Measurements from ENCODE around the gene CHST9.

- TF ChIP-seq, protein P1, sequence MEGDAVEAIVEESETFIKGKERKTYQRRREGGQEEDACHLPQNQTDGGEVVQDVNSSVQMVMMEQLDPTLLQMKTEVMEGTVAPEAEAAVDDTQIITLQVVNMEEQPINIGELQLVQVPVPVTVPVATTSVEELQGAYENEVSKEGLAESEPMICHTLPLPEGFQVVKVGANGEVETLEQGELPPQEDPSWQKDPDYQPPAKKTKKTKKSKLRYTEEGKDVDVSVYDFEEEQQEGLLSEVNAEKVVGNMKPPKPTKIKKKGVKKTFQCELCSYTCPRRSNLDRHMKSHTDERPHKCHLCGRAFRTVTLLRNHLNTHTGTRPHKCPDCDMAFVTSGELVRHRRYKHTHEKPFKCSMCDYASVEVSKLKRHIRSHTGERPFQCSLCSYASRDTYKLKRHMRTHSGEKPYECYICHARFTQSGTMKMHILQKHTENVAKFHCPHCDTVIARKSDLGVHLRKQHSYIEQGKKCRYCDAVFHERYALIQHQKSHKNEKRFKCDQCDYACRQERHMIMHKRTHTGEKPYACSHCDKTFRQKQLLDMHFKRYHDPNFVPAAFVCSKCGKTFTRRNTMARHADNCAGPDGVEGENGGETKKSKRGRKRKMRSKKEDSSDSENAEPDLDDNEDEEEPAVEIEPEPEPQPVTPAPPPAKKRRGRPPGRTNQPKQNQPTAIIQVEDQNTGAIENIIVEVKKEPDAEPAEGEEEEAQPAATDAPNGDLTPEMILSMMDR (IDR thresholded peaks at IDR 0.05; ENCODE audit: low read depth, low read length, poor library complexity, severe bottlenecking), result no peak
- TF ChIP-seq EZH2phosphoT487 (IDR thresholded peaks at IDR 0.05; ENCODE audit: borderline replicate concordance, low read length), result no peak
Measured at GRCh38 chr18:26961839-26962238, 223.3 kb downstream of the CHST9 start.

Data from DOHH2 (cell line).